CD14-positive monocyte (primary cell): ENCODE measurements around the gene CYP27A1. TPM values are rescaled to one million over a fixed set of nuclear protein-coding genes. Genes with fewer than 3 reads are reported as not detected.

Source experiments
- DNase-seq, 3 donors: peaks; one replicate each; pipeline ENCODE4 v3.0.0-alpha.2; 2011 to 2022
- H2AFZ ChIP-seq: 2 replicates; pipeline ENCODE4 v1.6.0; 2012; ENCODE audit warnings: mild to moderate bottlenecking, low read depth, low read length, inconsistent platforms; ENCODE audit not compliant: insufficient read depth, poor library complexity, severe bottlenecking
- H3K27ac ChIP-seq, 2 donors: 1 replicate in 1 of 2; 2 replicates in 1 of 2; pipeline ENCODE4 v1.5.1; 2012 to 2013; ENCODE audit warnings: low read length in 2 of 2, control low read depth in 1 of 2, inconsistent platforms in 1 of 2, low read depth in 1 of 2, mild to moderate bottlenecking in 1 of 2
- H3K27me3 ChIP-seq, 2 donors: one replicate each; pipeline versions ENCODE4 v1.6.0 to v1.6.1; 2011 to 2013; ENCODE audit warnings: low read length in 2 of 2; ENCODE audit not compliant: control insufficient read depth in 2 of 2, insufficient read depth in 2 of 2
- H3K36me3 ChIP-seq, 2 donors: replicated peaks in 1 of 2; 1 replicate in 1 of 2; 2 replicates in 1 of 2; pipeline versions ENCODE4 v1.5.1 to v1.6.1; 2012 to 2013; ENCODE audit warnings: low read length in 2 of 2, control low read depth in 1 of 2, inconsistent platforms in 1 of 2, mild to moderate bottlenecking in 1 of 2; ENCODE audit not compliant: insufficient read depth in 2 of 2, control insufficient read depth in 1 of 2
- H3K4me1 ChIP-seq, 2 donors: 1 replicate in 1 of 2; 2 replicates in 1 of 2; pipeline versions ENCODE4 v1.5.1 to v1.6.1; 2012 to 2013; ENCODE audit warnings: low read length in 2 of 2, control low read depth in 1 of 2, inconsistent platforms in 1 of 2, mild to moderate bottlenecking in 1 of 2, moderate library complexity in 1 of 2; ENCODE audit not compliant: insufficient read depth in 2 of 2, control insufficient read depth in 1 of 2
- H3K4me2 ChIP-seq: replicated peaks from 2 replicates; pipeline ENCODE3; 2012; ENCODE audit warnings: low read length, moderate library complexity, mild to moderate bottlenecking; ENCODE audit not compliant: poor library complexity, severe bottlenecking; ENCODE audit errors: extremely low read depth
- H3K4me3 ChIP-seq, 3 experiments: fragments of 200-600 bp in 1 of 3; sonication (generic) in 1 of 3; replicated peaks in 1 of 3; 1 replicate in 2 of 3; 2 replicates in 1 of 3; pipeline ENCODE4 v1.5.1; 2011 to 2013; ENCODE audit warnings: low read length in 3 of 3, mild to moderate bottlenecking in 3 of 3, control low read depth in 2 of 3, low read depth in 2 of 3, inconsistent platforms in 1 of 3, moderate library complexity in 1 of 3
- H3K79me2 ChIP-seq: 2 replicates; pipeline ENCODE4 v1.6.0; 2012; ENCODE audit warnings: mild to moderate bottlenecking, control low read depth, inconsistent platforms, low read length, moderate library complexity; ENCODE audit not compliant: insufficient read depth
- H3K9ac ChIP-seq: 2 replicates; pipeline ENCODE4 v1.6.0; 2017; ENCODE audit warnings: low read length, mild to moderate bottlenecking; ENCODE audit not compliant: insufficient read depth, poor library complexity, severe bottlenecking
- H3K9me3 ChIP-seq, 2 donors: replicated peaks in 1 of 2; 1 replicate in 1 of 2; 2 replicates in 1 of 2; pipeline versions ENCODE4 v1.5.1 to v1.6.1; 2012 to 2013; ENCODE audit warnings: low read length in 2 of 2, control low read depth in 1 of 2; ENCODE audit not compliant: control insufficient read depth in 1 of 2, insufficient read depth in 1 of 2
- H4K20me1 ChIP-seq: 2 replicates; pipeline ENCODE4 v1.6.0; 2012; ENCODE audit warnings: mild to moderate bottlenecking, low read length, control low read depth, moderate library complexity; ENCODE audit not compliant: insufficient read depth
- H3K27ac Mint-ChIP-seq, 7 donors: one replicate each; pipeline ENCODE4 v1.8.0; 2020; ENCODE audit warnings: mild to moderate bottlenecking in 7 of 7, mixed read lengths in 7 of 7, moderate library complexity in 6 of 7, inconsistent platforms in 2 of 7
- H3K27me3 Mint-ChIP-seq, 3 donors: one replicate each; pipeline ENCODE4 v1.8.0; 2021 to 2022; ENCODE audit warnings: low read depth in 3 of 3, mild to moderate bottlenecking in 3 of 3, mixed read lengths in 3 of 3, moderate library complexity in 3 of 3, inconsistent platforms in 1 of 3
- H3K36me3 Mint-ChIP-seq, 2 donors: one replicate each; pipeline ENCODE4 v1.8.0; 2020; ENCODE audit warnings: mixed read lengths in 2 of 2, inconsistent platforms in 1 of 2, mild to moderate bottlenecking in 1 of 2
- H3K4me1 Mint-ChIP-seq: one replicate; pipeline ENCODE4 v1.8.0; 2020; ENCODE audit warnings: mild to moderate bottlenecking, mixed read lengths
- H3K4me3 Mint-ChIP-seq, 2 donors: one replicate each; pipeline ENCODE4 v1.8.0; 2020; ENCODE audit warnings: mild to moderate bottlenecking in 2 of 2, mixed read lengths in 2 of 2, moderate library complexity in 1 of 2
- H3K9me3 Mint-ChIP-seq, 7 donors: one replicate each; pipeline ENCODE4 v1.8.0; 2020 to 2022; ENCODE audit warnings: mixed read lengths in 7 of 7, mild to moderate bottlenecking in 6 of 7, moderate library complexity in 6 of 7, inconsistent platforms in 2 of 7
- CTCF ChIP-seq: fragments of 200-600 bp; IDR thresholded peaks from one replicate; pipeline ENCODE4 v1.8.0; 2022; ENCODE audit warnings: antibody characterized with exemption, mild to moderate bottlenecking
- whole genome bisulfite sequencing: methylation state at CpG from one replicate; pipeline ENCODE4 v1.1.5; 2013; ENCODE audit warnings: missing lambda C conversion rate; ENCODE audit not compliant: insufficient coverage; 5-methylcytosine and 5-hydroxymethylcytosine counted together
- intact Hi-C, 2 donors: fragments of 100-400 bp; cut with micrococcal nuclease; formaldehyde crosslinking; loops; one replicate each; pipeline versions ENCODE4 v1.15.0 to v1.15.1; 2023
- polyA plus RNA-seq, 3 donors: library from polyadenylated mRNA; depleted of rRNA in 1 of 3; unstranded in 2 of 3; stranded (reverse) in 1 of 3; fragments of 300-500 nt in 2 of 3; fragments of >200 nt in 1 of 3; fragmentation: Illumina TruSeq in 2 of 3; gene quantifications; 1 replicate in 2 of 3; 2 replicates in 1 of 3; pipeline ENCODE4 v1.2.3, GENCODE V29; 2012 to 2021

Gene CYP27A1
- polyA plus RNA-seq, 3 donors, result 151 to 218 (median 214) TPM

- intact Hi-C loops, result loop anchor here in 1 of 2 donors (5.0 kb wide), 1 partner anchor 34 kb away; no protein-coding TSS in a partner anchor
- DNase-seq, result no peak
- H3K4me3 ChIP-seq, result no peak within 1 kb of the TSS
Measured at GRCh38 chr2:218831378-218831990, 49.5 kb downstream of the CYP27A1 start, which contains the start of gene PRKAG3. TSS of gene PRKAG3 (minus strand) at chr2:218831803.

GRCh38 chr2:218832081-218832480, 50.1 kb downstream of the CYP27A1 start:
- H3K9ac ChIP-seq, result no peak overlapping the region
- Mint-ChIP-seq H3K4me3 (peak overlapping the region in 1 of 2 donors; percentile 51), H3K27me3 (peaks cover 31 to 43% (median 42%) of the 10 kb centered on the region in 3 donors), H3K36me3 (no peaks in the 10 kb centered on the region), H3K27ac (peak overlapping the region in 3 of 7 donors; percentile 15 to 32 (median 22)), H3K4me1 (peaks cover 22% of the 10 kb centered on the region), H3K9me3 (peaks cover 0 to 5% (median 3%) of the 10 kb centered on the region in 7 donors)
- no peak for TF ChIP-seq CTCF
- peak overlapping the region; percentile 36 for H2AFZ ChIP-seq
- H3K4me2 ChIP-seq, result no peak overlapping the region
- no peaks in the 10 kb centered on the region for H3K36me3 ChIP-seq
- intact Hi-C loops, result loop anchor here in 1 of 2 donors (5.0 kb wide), 1 partner anchor 35 kb away; no protein-coding TSS in a partner anchor
- no peak overlapping the region for H3K4me3 ChIP-seq
- no peak overlapping the region for H3K27ac ChIP-seq
- peaks cover 20 to 29% of the 10 kb centered on the region in 2 donors for H3K27me3 ChIP-seq
- peaks cover 5 to 14% of the 10 kb centered on the region in 2 donors for H3K4me1 ChIP-seq
- DNase-seq, result no peak
- no peaks in the 10 kb centered on the region for H4K20me1 ChIP-seq
- peaks cover under 1 to 1% of the 10 kb centered on the region in 2 donors for H3K9me3 ChIP-seq
- no peaks in the 10 kb centered on the region for H3K79me2 ChIP-seq
- WGBS, result 93% methylated on average over 3 of the region's 3 CpGs

More at GRCh38 chr2:218831378-218831990, 49.5 kb downstream of the CYP27A1 start, which contains the start of gene PRKAG3:
- Histone ChIP-seq H3K27ac (no peak within 1 kb of the TSS), H3K9ac (no peak within 1 kb of the TSS), H3K36me3 (no peaks in the 10 kb centered on the region), H3K79me2 (no peaks in the 10 kb centered on the region), H3K9me3 (no peaks in the 10 kb centered on the region), H3K4me1 (peaks cover 8 to 18% of the 10 kb centered on the region in 2 donors), H3K4me2 (no peak within 1 kb of the TSS), H4K20me1 (no peaks in the 10 kb centered on the region), H3K27me3 (peaks cover 19 to 29% of the 10 kb centered on the region in 2 donors), H2AFZ (peak within 1 kb of the TSS; percentile 36)
- peaks cover 27% of the 10 kb centered on the region for H3K4me1 Mint-ChIP-seq
- H3K36me3 Mint-ChIP-seq, result no peaks in the 10 kb centered on the region
- peak within 1 kb of the TSS in 1 of 2 donors; percentile 77 for H3K4me3 Mint-ChIP-seq
- peak within 1 kb of the TSS in 3 of 7 donors; percentile 22 to 32 (median 27) for H3K27ac Mint-ChIP-seq
- 86% methylated on average over 18 of the region's 18 CpGs for WGBS
- no peak for TF ChIP-seq CTCF
- H3K27me3 Mint-ChIP-seq, result peaks cover 33 to 48% (median 45%) of the 10 kb centered on the region in 3 donors
- peaks cover 0 to 8% (median 0%) of the 10 kb centered on the region in 7 donors for H3K9me3 Mint-ChIP-seq
